Tibial artery (tissue), 4 donors: ENCODE data around the gene TIAM2.

Experiments
- DNase-seq, 2 donors: peaks; one replicate each; pipeline ENCODE4 v3.0.0-alpha.2; 2019
- H3K27ac ChIP-seq, 2 donors: fragments of 200-600 bp; sonication (generic) in 1 of 2; 1 replicate in 1 of 2; 2 replicates in 1 of 2; pipeline ENCODE4 v1.5.1; 2018 to 2019; ENCODE audit warnings: mild to moderate bottlenecking in 1 of 2
- H3K27me3 ChIP-seq, 2 donors: fragments of 200-600 bp; sonication (generic) in 1 of 2; one replicate each; pipeline versions ENCODE4 v1.5.1 to v1.6.0; 2016 to 2019
- H3K36me3 ChIP-seq, 3 donors: fragments of 200-600 bp; sonication (generic) in 2 of 3; one replicate each; pipeline ENCODE4 v1.5.1; 2016 to 2019; ENCODE audit warnings: mild to moderate bottlenecking in 2 of 3
- H3K4me1 ChIP-seq, 4 donors: fragments of 200-600 bp; sonication (generic) in 2 of 4; 1 replicate in 3 of 4; 2 replicates in 1 of 4; pipeline ENCODE4 v1.5.1; 2016 to 2019
- H3K4me3 ChIP-seq, 2 donors: fragments of 200-600 bp; sonication (generic) in 1 of 2; 1 replicate in 1 of 2; 2 replicates in 1 of 2; pipeline ENCODE4 v1.5.1; 2018 to 2019; ENCODE audit warnings: mild to moderate bottlenecking in 2 of 2
- H3K9me3 ChIP-seq, 3 donors: fragments of 200-600 bp; sonication (generic) in 1 of 3; one replicate each; pipeline ENCODE4 v1.5.1; 2016 to 2019
- CTCF ChIP-seq, 2 experiments: fragments of 200-600 bp in 1 of 2; fragments of 450-650 bp in 1 of 2; IDR thresholded peaks; one replicate each; pipeline ENCODE4 v1.5.1; 2017 to 2019; ENCODE audit warnings: antibody characterized with exemption in 2 of 2, mild to moderate bottlenecking in 1 of 2, moderate library complexity in 1 of 2
- intact Hi-C: fragments of 100-400 bp; cut with DNase I; formaldehyde crosslinking; loops from one replicate; pipeline ENCODE4 v1.15.0; 2023; ENCODE audit warnings: low total_unique reads

The TIAM2 gene

GRCh38 chr6:155254139-155254538, 259.0 kb downstream of the TIAM2 start:
- intact Hi-C loops, result no loop called here
- Histone ChIP-seq H3K27me3 (no peaks in the 10 kb centered on the region), H3K9me3 (no peaks in the 10 kb centered on the region), H3K4me3 (no peak overlapping the region), H3K27ac (no peak overlapping the region), H3K4me1 (peaks cover 0 to 13% (median 0%) of the 10 kb centered on the region in 4 donors), H3K36me3 (peaks cover 31 to 78% (median 61%) of the 10 kb centered on the region in 3 donors)
- no peak for DNase-seq
- TF ChIP-seq CTCF (IDR thresholded peaks at IDR 0.05), result no peak

- Histone ChIP-seq H3K4me1 (no peaks in the 10 kb centered on the region), H3K9me3 (no peaks in the 10 kb centered on the region), H3K4me3 (no peak overlapping the region), H3K27ac (no peak overlapping the region), H3K36me3 (peaks cover 44 to 81% (median 67%) of the 10 kb centered on the region in 3 donors), H3K27me3 (no peaks in the 10 kb centered on the region)
- TF ChIP-seq CTCF (IDR thresholded peaks at IDR 0.05), result no peak
- no peak for DNase-seq
- intact Hi-C loops, result no loop called here
Measured at GRCh38 chr6:155256122-155256795, 261.1 kb downstream of the TIAM2 start.

DNA sequence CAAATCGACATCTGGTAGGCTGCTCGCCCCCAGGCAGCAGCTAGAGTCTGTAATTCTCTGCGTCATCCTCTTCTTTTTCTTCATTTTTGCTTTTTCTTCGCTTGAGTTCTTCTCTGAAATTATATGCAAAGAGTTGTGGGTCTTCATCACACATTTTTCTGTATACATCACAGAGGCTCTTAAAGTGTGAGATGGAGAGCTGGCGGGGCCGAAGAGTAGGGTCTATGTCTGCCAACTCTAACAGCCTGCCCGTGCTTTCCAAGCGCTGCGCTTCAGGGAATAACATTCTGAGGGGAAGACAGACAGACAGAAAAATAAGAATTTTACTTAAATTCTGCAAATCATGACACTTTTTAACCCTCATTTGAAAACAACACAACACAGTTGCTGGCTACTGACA, 262.7 kb downstream of the TIAM2 start:
- Histone ChIP-seq H3K27me3 (no peaks in the 10 kb centered on the region), H3K27ac (no peak overlapping the region), H3K4me1 (no peaks in the 10 kb centered on the region), H3K9me3 (no peaks in the 10 kb centered on the region), H3K36me3 (peaks cover 40 to 67% (median 55%) of the 10 kb centered on the region in 3 donors), H3K4me3 (no peak overlapping the region)
- no peak for DNase-seq
- no peak for TF ChIP-seq CTCF (IDR thresholded peaks at IDR 0.05)
- intact Hi-C loops, result no loop called here

DNA sequence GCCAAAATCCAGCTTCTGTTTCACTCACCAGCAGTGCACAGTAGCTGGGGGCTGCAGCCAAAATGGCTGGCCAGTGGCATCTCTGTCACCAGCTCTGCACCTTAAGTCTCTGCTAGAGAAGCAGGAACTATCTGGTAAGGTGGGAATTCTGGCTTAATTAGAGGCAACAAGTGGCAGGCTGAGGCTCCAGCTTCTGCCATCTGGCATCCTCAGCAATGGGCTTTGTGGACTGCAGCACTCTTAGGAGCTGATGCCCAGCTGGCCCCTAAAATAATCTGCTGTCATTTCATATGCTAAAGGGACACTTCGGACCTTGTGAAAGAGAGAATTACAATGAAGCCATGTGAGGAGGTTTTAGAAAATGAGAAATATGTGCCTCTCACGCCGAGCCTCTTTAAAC, 264.1 kb downstream of the TIAM2 start:
- H3K4me1 ChIP-seq, result no peaks in the 10 kb centered on the region
- no peak overlapping the region for H3K4me3 ChIP-seq
- no peaks in the 10 kb centered on the region for H3K9me3 ChIP-seq
- no peak for TF ChIP-seq CTCF (IDR thresholded peaks at IDR 0.05)
- H3K36me3 ChIP-seq, result peaks cover 36 to 53% (median 51%) of the 10 kb centered on the region in 3 donors
- no peaks in the 10 kb centered on the region for H3K27me3 ChIP-seq
- no peak for DNase-seq
- no peak overlapping the region for H3K27ac ChIP-seq
- intact Hi-C loops, result no loop called here

DNA sequence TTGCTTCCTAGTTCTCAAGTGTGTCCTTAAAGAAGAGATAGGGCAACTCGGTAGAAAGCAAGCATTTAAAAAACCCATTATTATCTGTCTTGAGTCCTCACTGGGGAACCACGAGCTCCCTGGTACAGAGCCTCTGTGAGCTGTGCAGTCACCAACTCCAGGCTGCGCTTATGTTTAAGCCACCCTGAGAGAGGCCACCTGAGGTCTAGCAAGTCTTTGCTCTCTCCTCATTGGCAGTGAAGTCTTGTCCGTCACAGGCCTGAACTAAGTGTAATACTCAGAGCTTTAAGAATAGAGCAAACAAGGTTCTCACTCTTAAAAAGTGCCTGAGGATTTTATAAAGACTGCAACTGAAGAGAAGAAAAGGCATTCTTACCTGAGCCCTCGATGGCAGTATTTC, 264.8 kb downstream of the TIAM2 start:
- Histone ChIP-seq H3K4me3 (no peak overlapping the region), H3K4me1 (no peaks in the 10 kb centered on the region), H3K9me3 (no peaks in the 10 kb centered on the region), H3K27me3 (no peaks in the 10 kb centered on the region), H3K27ac (no peak overlapping the region), H3K36me3 (peaks cover 36 to 46% (median 46%) of the 10 kb centered on the region in 3 donors)
- no peak for DNase-seq
- TF ChIP-seq CTCF (IDR thresholded peaks at IDR 0.05), result no peak
- intact Hi-C loops, result no loop called here
